Keratinocyte (primary cell): ENCODE data around the gene MYADML2.

Experiments used
- EZH2 ChIP-seq: IDR thresholded peaks from one replicate; pipeline ENCODE4 v1.6.1; 2012; ENCODE audit warnings: inconsistent platforms, mild to moderate bottlenecking, low read length, moderate library complexity
- TF ChIP-seq, protein P1 (sequence below), 3 experiments: IDR thresholded peaks in 1 of 3; conservative IDR thresholded peaks in 1 of 3; optimal IDR thresholded peaks in 1 of 3; 2 replicates in 2 of 3; 3 replicates in 1 of 3; pipeline versions ENCODE3 to v1.5.1; 2011; ENCODE audit warnings: low read length in 3 of 3, mild to moderate bottlenecking in 3 of 3, moderate library complexity in 2 of 3, control low read depth in 1 of 3, inconsistent platforms in 1 of 3; ENCODE audit not compliant: insufficient read depth in 2 of 3; ENCODE audit errors: extremely low read depth in 1 of 3

DNA sequence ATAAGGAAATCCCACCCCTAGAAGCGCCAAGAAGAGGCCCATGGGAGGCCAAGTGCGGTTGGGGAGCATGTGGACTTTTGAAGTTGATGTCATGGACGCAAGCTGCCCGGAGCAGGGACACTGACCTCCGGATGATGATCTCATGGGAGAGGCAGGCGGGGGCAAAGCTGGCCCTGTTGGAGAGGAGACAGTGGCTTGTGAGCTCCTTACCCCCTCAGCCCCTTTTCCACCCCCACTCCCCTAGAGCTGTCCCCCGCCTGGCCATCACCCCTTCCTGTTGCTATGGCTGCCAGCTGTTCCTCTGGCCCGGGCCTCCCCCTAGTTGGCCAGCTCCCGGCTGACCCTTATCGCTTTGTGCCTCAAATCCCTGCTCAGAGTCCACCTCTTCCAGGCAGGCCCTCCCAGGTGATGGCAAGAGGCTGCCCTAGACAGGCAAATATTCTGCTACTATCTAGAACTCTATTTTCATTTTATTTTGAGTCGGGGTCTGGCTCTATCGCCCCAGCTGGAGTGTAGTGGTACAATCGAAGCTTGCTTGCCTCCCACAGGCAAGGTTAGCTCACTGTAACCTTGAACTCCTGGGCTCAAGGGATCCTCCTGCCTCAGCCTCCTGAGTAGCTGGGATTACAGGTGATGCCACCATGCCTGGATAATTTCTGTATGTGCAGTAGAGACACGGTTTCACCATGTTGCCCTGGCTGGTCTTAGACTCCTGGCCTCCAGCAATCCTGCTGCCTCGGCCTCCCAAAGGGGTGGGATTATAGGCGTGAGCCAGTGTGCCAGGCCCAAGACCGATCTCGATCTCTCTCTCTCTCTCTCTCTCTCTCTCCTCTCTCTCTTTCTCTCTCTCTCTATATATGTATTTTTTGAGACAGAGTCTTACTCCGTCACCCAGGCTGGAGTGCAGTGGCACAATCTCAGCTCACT, 7.4 kb upstream of the MYADML2 start:
- TF ChIP-seq, protein P1, sequence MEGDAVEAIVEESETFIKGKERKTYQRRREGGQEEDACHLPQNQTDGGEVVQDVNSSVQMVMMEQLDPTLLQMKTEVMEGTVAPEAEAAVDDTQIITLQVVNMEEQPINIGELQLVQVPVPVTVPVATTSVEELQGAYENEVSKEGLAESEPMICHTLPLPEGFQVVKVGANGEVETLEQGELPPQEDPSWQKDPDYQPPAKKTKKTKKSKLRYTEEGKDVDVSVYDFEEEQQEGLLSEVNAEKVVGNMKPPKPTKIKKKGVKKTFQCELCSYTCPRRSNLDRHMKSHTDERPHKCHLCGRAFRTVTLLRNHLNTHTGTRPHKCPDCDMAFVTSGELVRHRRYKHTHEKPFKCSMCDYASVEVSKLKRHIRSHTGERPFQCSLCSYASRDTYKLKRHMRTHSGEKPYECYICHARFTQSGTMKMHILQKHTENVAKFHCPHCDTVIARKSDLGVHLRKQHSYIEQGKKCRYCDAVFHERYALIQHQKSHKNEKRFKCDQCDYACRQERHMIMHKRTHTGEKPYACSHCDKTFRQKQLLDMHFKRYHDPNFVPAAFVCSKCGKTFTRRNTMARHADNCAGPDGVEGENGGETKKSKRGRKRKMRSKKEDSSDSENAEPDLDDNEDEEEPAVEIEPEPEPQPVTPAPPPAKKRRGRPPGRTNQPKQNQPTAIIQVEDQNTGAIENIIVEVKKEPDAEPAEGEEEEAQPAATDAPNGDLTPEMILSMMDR (optimal IDR thresholded peaks at IDR 0.05 in 1 of 3, IDR thresholded peaks at IDR 0.05 in 1 of 3, conservative IDR thresholded peaks at IDR 0.05 in 1 of 3; ENCODE audit: extremely low read depth in 1 of 3, insufficient read depth in 2 of 3, low read length in 3 of 3): no peak
- no peak for TF ChIP-seq EZH2
